HepG2 (cell line): ENCODE data around the gene KIF3C. TPM values are rescaled to one million over a fixed set of nuclear protein-coding genes. Genes with fewer than 3 reads are reported as not detected.

Experiments used
- ATM ChIP-seq: fragments of 450-650 bp; IDR thresholded peaks from 2 replicates; pipeline ENCODE4 v1.7.1; 2017; ENCODE audit warnings: mild to moderate bottlenecking, borderline replicate concordance
- CBX2 ChIP-seq, 2 experiments: fragments of 200-600 bp in 1 of 2; sonication (generic); formaldehyde crosslinking in 1 of 2; IDR thresholded peaks; 2 replicates each; pipeline versions ENCODE4 v1.7.0 to v1.8.1; 2018 to 2022; ENCODE audit warnings: low read depth in 2 of 2, low read length in 1 of 2, mild to moderate bottlenecking in 1 of 2, missing genetic modification reagents in 1 of 2
- CHD2 ChIP-seq: IDR thresholded peaks from 2 replicates; pipeline ENCODE4 v1.6.1; 2011; ENCODE audit warnings: low read depth, low read length, improper control_type of control experiment
- HMGXB3 ChIP-seq: sonication (generic); formaldehyde crosslinking; IDR thresholded peaks from 2 replicates; pipeline ENCODE4 v1.4.0; 2020; ENCODE audit warnings: missing genetic modification reagents, borderline replicate concordance
- ISL2 ChIP-seq: sonication (generic); formaldehyde crosslinking; IDR thresholded peaks from 2 replicates; pipeline ENCODE4 v1.5.0; 2020; ENCODE audit warnings: missing genetic modification reagents
- KDM1A ChIP-seq: IDR thresholded peaks from 2 replicates; pipeline ENCODE4 v1.6.1; 2016; ENCODE audit warnings: missing compliant biosample characterization
- NR3C1 ChIP-seq: sonication (generic); formaldehyde crosslinking; IDR thresholded peaks from 2 replicates; pipeline ENCODE4 v1.4.0; 2020; ENCODE audit warnings: missing genetic modification reagents
- PHF8 ChIP-seq: sonication (generic); formaldehyde crosslinking; IDR thresholded peaks from 2 replicates; pipeline ENCODE4 v1.5.0; 2020; ENCODE audit warnings: missing genetic modification reagents
- TEAD2 ChIP-seq: sonication (generic); formaldehyde crosslinking; IDR thresholded peaks from 2 replicates; pipeline ENCODE4 v1.9.0; 2021; ENCODE audit warnings: missing genetic modification reagents
- ZBTB14 ChIP-seq: sonication (generic); formaldehyde crosslinking; IDR thresholded peaks from 2 replicates; pipeline ENCODE4 v1.4.0; 2020; ENCODE audit warnings: missing genetic modification reagents
- ZFX ChIP-seq: sonication (generic); formaldehyde crosslinking; IDR thresholded peaks from 2 replicates; pipeline ENCODE4 v1.4.0; 2020; ENCODE audit warnings: mild to moderate bottlenecking, low read depth, missing genetic modification reagents, moderate library complexity
- ZMYM4 ChIP-seq: sonication (generic); formaldehyde crosslinking; IDR thresholded peaks from 2 replicates; pipeline ENCODE4 v1.8.1; 2023; ENCODE audit warnings: mild to moderate bottlenecking, missing genetic modification reagents
- ZNF282 ChIP-seq: fragments of 450-650 bp; IDR thresholded peaks from 2 replicates; pipeline ENCODE4 v1.6.1; 2018; ENCODE audit not compliant: partially characterized antibody
- ZNF530 ChIP-seq: sonication (generic); formaldehyde crosslinking; IDR thresholded peaks from 2 replicates; pipeline ENCODE4 v1.5.0; 2020; ENCODE audit warnings: low read depth, mild to moderate bottlenecking, missing genetic modification reagents
- ZNF564 ChIP-seq: sonication (generic); formaldehyde crosslinking; IDR thresholded peaks from 2 replicates; pipeline ENCODE4 v1.8.1; 2023; ENCODE audit warnings: mild to moderate bottlenecking, missing genetic modification reagents
- ZNF703 ChIP-seq: sonication (generic); formaldehyde crosslinking; IDR thresholded peaks from 2 replicates; pipeline ENCODE4 v1.5.1; 2020; ENCODE audit warnings: missing genetic modification reagents, mild to moderate bottlenecking, moderate library complexity, borderline replicate concordance
- ZNF775 ChIP-seq: sonication (generic); formaldehyde crosslinking; IDR thresholded peaks from 2 replicates; pipeline ENCODE4 v1.4.0; 2020; ENCODE audit warnings: missing genetic modification reagents, mild to moderate bottlenecking, moderate library complexity, borderline replicate concordance
- ZSCAN22 ChIP-seq: sonication (generic); formaldehyde crosslinking; IDR thresholded peaks from 2 replicates; pipeline ENCODE4 v1.4.0; 2020; ENCODE audit warnings: mild to moderate bottlenecking, missing genetic modification reagents
- polyA plus RNA-seq, 8 experiments: library from polyadenylated mRNA; depleted of rRNA in 3 of 8; stranded (reverse) in 7 of 8; unstranded in 1 of 8; fragments of >200 nt; fragmentation: Illumina TruSeq in 4 of 8; extraction: Trizol in 4 of 8; gene quantifications; 2 replicates each; pipeline versions ENCODE4 v1.2.1 to v1.2.3, GENCODE V29; 2011 to 2016; ENCODE audit warnings: low read depth in 4 of 8, missing spikeins in 1 of 8, mixed read lengths in 1 of 8; ENCODE audit not compliant: insufficient read depth in 1 of 8
- total RNA-seq, 5 experiments: library from RNA; depleted of rRNA; stranded (reverse); fragments of >200 nt; fragmentation: Illumina TruSeq; extraction: Trizol; gene quantifications; 2 replicates each; pipeline ENCODE4 v1.2.3, GENCODE V29; 2016; ENCODE audit warnings: low read depth in 1 of 5
- TF ChIP-seq, protein P1 (sequence below): conservative IDR thresholded peaks from 2 replicates; pipeline ENCODE4 v1.6.1; 2018; ENCODE audit warnings: missing genetic modification reagents
- TF ChIP-seq, protein P2 (sequence below): IDR thresholded peaks from 2 replicates; pipeline ENCODE4 v1.6.1; 2016; ENCODE audit warnings: low read depth, borderline replicate concordance
- TF ChIP-seq, protein P3 (sequence below): sonication (generic); formaldehyde crosslinking; IDR thresholded peaks from 2 replicates; pipeline ENCODE4 v1.4.0; 2020; ENCODE audit warnings: mild to moderate bottlenecking, missing genetic modification reagents

Gene KIF3C
- total and polyA plus RNA-seq, 2 of the 13 experiments (the other 11 are each of a cell fraction or from before 2014, with no cell fraction given), result 3.6 to 4.9 TPM

GRCh38 chr2:25982273-25982967, at the start of gene KIF3C (continued):
- TF ChIP-seq ZMYM4 (CRISPR knock-in tag) (no peak), CBX2 (IDR thresholded peaks at IDR 0.05; ENCODE audit: low read depth, low read length) (no peak), CBX2 (CRISPR knock-in tag; IDR thresholded peaks at IDR 0.05; ENCODE audit: low read depth) (no peak), ZNF530 (CRISPR knock-in tag) (no peak), PHF8 (CRISPR knock-in tag) (no peak; the same call in 1 of the 2 replicates), ZNF703 (no peak), ZNF282 (no peak), CHD2 (no peak), NR3C1 (CRISPR knock-in tag) (no peak), TEAD2 (no peak), HMGXB3 (CRISPR knock-in tag) (no peak; the same call in 1 of the 2 replicates), ZNF775 (CRISPR knock-in tag) (no peak), ATM (no peak), ZFX (peak; percentile 58), ZSCAN22 (no peak), ZBTB14 (CRISPR knock-in tag) (no peak), ZNF564 (CRISPR knock-in tag) (no peak), ISL2 (CRISPR knock-in tag) (no peak), KDM1A (no peak)
- TF ChIP-seq, protein P1, sequence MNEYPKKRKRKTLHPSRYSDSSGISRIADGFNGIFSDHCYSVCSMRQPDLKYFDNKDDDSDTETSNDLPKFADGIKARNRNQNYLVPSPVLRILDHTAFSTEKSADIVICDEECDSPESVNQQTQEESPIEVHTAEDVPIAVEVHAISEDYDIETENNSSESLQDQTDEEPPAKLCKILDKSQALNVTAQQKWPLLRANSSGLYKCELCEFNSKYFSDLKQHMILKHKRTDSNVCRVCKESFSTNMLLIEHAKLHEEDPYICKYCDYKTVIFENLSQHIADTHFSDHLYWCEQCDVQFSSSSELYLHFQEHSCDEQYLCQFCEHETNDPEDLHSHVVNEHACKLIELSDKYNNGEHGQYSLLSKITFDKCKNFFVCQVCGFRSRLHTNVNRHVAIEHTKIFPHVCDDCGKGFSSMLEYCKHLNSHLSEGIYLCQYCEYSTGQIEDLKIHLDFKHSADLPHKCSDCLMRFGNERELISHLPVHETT (CRISPR knock-in tag), result peak; percentile 69; the same call in 1 of the 2 replicates
- TF ChIP-seq, protein P2, sequence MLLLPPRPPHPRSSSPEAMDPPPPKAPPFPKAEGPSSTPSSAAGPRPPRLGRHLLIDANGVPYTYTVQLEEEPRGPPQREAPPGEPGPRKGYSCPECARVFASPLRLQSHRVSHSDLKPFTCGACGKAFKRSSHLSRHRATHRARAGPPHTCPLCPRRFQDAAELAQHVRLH (CRISPR knock-in tag), result no peak; the same call in 1 of the 2 replicates
- TF ChIP-seq, protein P3, sequence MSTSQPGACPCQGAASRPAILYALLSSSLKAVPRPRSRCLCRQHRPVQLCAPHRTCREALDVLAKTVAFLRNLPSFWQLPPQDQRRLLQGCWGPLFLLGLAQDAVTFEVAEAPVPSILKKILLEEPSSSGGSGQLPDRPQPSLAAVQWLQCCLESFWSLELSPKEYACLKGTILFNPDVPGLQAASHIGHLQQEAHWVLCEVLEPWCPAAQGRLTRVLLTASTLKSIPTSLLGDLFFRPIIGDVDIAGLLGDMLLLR (CRISPR knock-in tag), result no peak
